Measurements from ENCODE around the gene CDK6.

- TF ChIP-seq, protein P1, sequence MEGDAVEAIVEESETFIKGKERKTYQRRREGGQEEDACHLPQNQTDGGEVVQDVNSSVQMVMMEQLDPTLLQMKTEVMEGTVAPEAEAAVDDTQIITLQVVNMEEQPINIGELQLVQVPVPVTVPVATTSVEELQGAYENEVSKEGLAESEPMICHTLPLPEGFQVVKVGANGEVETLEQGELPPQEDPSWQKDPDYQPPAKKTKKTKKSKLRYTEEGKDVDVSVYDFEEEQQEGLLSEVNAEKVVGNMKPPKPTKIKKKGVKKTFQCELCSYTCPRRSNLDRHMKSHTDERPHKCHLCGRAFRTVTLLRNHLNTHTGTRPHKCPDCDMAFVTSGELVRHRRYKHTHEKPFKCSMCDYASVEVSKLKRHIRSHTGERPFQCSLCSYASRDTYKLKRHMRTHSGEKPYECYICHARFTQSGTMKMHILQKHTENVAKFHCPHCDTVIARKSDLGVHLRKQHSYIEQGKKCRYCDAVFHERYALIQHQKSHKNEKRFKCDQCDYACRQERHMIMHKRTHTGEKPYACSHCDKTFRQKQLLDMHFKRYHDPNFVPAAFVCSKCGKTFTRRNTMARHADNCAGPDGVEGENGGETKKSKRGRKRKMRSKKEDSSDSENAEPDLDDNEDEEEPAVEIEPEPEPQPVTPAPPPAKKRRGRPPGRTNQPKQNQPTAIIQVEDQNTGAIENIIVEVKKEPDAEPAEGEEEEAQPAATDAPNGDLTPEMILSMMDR (IDR thresholded peaks at IDR 0.05): no peak
- TF ChIP-seq POLR2AphosphoS5 (IDR thresholded peaks at IDR 0.05) (no peak), EP300 (IDR thresholded peaks at IDR 0.05) (no peak), POLR2A (IDR thresholded peaks at IDR 0.05; ENCODE audit: low read depth) (no peak)
These were observed 233.9 kb downstream of the CDK6 start for GRCh38 chr7:92602352-92603088.
